Large intestine (tissue), 3 donors: ENCODE data around the gene RPS6KA5. TPM values are rescaled to one million over a fixed set of nuclear protein-coding genes. Genes with fewer than 3 reads are reported as not detected.

Experiments used
- DNase-seq, 2 donors: peaks; one replicate each; pipeline versions ENCODE4 v3.0.0 to v3.0.0-alpha.2; 2013
- H3K27ac ChIP-seq: one replicate; pipeline ENCODE4 v1.5.1; 2013; ENCODE audit warnings: low read length
- H3K27me3 ChIP-seq: 2 replicates; pipeline ENCODE4 v1.6.1; 2013; ENCODE audit warnings: low read length; ENCODE audit not compliant: control insufficient read depth, insufficient read depth
- H3K36me3 ChIP-seq: 2 replicates; pipeline ENCODE4 v1.6.1; 2013; ENCODE audit warnings: low read length; ENCODE audit not compliant: control insufficient read depth, insufficient read depth
- H3K4me1 ChIP-seq: one replicate; pipeline ENCODE4 v1.6.1; 2013; ENCODE audit warnings: low read length; ENCODE audit not compliant: control insufficient read depth, insufficient read depth
- H3K4me3 ChIP-seq: one replicate; pipeline ENCODE4 v1.5.1; 2013; ENCODE audit warnings: low read length
- H3K9me3 ChIP-seq: one replicate; pipeline ENCODE4 v1.6.1; 2013; ENCODE audit warnings: mild to moderate bottlenecking, low read depth, low read length, moderate library complexity; ENCODE audit not compliant: control insufficient read depth
- WGBS: methylation state at CpG from one replicate; pipeline ENCODE4 v1.1.5; 2013; ENCODE audit warnings: low lambda C conversion rate; ENCODE audit not compliant: insufficient coverage; 5-methylcytosine and 5-hydroxymethylcytosine counted together
- polyA plus RNA-seq: library from polyadenylated mRNA; unstranded; fragments of 120-200 nt; gene quantifications from one replicate; pipeline ENCODE4 v1.2.1, GENCODE V29; 2013

RPS6KA5 gene
- polyA plus RNA-seq, 1 donor: 8.6 TPM

DNA sequence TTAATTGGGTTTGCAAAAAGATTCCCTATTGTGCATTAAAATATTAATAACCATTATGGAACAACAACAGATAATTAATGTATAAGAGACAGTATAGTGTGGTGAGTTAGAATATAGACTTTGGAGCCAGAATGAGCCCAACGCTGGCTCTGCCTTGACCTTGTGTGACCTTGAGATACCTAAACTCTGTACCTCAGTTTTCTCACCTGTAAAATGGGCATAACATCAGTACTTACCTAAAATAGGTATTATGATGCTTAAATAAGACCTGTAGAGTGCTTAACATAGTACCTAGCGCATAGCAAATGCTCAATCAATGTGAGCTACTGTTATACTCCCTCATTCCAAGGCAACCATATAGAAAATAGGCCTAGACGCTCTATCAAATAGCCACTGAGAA lies 153.3 kb downstream of the RPS6KA5 start:
- 100% methylated on average over 1 of the region's 3 CpGs for WGBS
- no peak for DNase-seq
- Histone ChIP-seq H3K9me3 (no peaks in the 10 kb centered on the region), H3K4me1 (no peaks in the 10 kb centered on the region), H3K27ac (no peak overlapping the region), H3K36me3 (no peaks in the 10 kb centered on the region), H3K4me3 (no peak overlapping the region), H3K27me3 (no peaks in the 10 kb centered on the region)

DNA sequence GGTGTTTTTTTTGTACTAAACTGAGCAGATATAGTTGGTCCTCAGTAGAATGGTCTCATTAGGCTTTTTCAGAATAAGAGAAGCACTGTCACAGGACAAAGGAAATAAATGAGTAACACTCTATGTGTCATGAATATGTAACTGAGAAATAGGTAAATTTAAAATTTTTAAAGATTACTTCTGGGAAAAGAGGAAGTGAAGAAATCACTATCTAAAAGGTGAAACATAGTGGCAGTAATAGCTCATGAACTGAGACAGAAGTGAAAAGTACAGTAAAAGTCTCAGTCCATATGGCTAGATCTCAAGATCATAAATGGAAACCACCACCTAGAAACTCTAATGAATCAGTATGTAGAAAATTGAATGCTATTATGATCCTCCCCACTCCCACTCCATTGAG lies 154.9 kb downstream of the RPS6KA5 start:
- H3K9me3 ChIP-seq: no peaks in the 10 kb centered on the region
- H3K4me1 ChIP-seq: no peaks in the 10 kb centered on the region

GRCh38 chr14:90903101-90903500 lies 157.3 kb downstream of the RPS6KA5 start:
- no CpG with 5 or more reads among the region's 1 CpG for WGBS
- no peak overlapping the region for H3K27ac ChIP-seq

More for the DNA sequence above, 154.9 kb downstream of the RPS6KA5 start:
- no peak overlapping the region for H3K4me3 ChIP-seq
- H3K36me3 ChIP-seq: peaks cover 3% of the 10 kb centered on the region
- DNase-seq: no peak
- H3K27ac ChIP-seq: no peak overlapping the region
- H3K27me3 ChIP-seq: no peaks in the 10 kb centered on the region

DNA sequence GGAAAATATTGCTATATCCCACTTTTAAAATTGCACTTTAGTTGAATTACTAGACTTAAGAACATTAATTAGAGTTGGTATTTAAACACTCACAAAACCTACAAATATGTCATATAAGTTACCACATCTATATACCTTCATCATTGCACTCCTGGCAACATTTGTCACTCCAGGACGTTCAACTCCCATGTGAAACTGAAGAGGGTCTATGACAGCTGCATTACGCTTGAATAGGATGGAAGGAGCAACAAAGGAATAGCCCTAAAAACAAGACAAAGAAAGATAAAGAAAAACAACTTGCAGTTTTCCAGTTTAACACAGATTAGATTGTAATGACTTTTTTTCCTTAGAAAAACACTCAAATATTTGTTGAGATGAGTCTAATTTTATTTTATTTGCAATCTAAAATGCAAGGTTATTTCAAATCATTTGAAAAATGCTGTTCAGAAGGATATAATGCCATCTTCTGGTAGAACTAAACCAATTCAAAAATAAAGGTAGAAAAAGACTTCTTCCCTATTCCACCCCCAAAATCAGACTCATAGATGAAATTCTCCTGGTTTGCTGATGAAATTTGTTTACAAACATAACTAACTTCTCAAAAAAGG lies 159.9 kb downstream of the RPS6KA5 start:
- WGBS: 58% methylated on average over 2 of the region's 2 CpGs
- Histone ChIP-seq H3K4me3 (no peak overlapping the region), H3K27ac (no peak overlapping the region), H3K27me3 (no peaks in the 10 kb centered on the region), H3K36me3 (peaks cover 23% of the 10 kb centered on the region), H3K9me3 (no peaks in the 10 kb centered on the region), H3K4me1 (no peaks in the 10 kb centered on the region)
- DNase-seq: no peak

More at GRCh38 chr14:90903101-90903500, 157.3 kb downstream of the RPS6KA5 start:
- Histone ChIP-seq H3K36me3 (peaks cover 12% of the 10 kb centered on the region), H3K4me1 (no peaks in the 10 kb centered on the region), H3K9me3 (no peaks in the 10 kb centered on the region), H3K4me3 (no peak overlapping the region), H3K27me3 (no peaks in the 10 kb centered on the region)
- DNase-seq: peak; percentile 29 to 47

- Histone ChIP-seq H3K36me3 (peaks cover 28% of the 10 kb centered on the region), H3K27ac (no peak overlapping the region), H3K9me3 (no peaks in the 10 kb centered on the region), H3K4me1 (no peaks in the 10 kb centered on the region), H3K4me3 (no peak overlapping the region), H3K27me3 (no peaks in the 10 kb centered on the region)
- no peak for DNase-seq
- WGBS: no CpG with 5 or more reads among the region's 6 CpGs
Observed at GRCh38 chr14:90897022-90897421, 163.4 kb downstream of the RPS6KA5 start.

GRCh38 chr14:90894241-90894640 lies 166.2 kb downstream of the RPS6KA5 start:
- no peaks in the 10 kb centered on the region for H3K27me3 ChIP-seq
- H3K4me3 ChIP-seq: no peak overlapping the region
- H3K4me1 ChIP-seq: no peaks in the 10 kb centered on the region
- H3K9me3 ChIP-seq: no peaks in the 10 kb centered on the region
- 88% methylated on average over 1 of the region's 6 CpGs for WGBS
- no peak overlapping the region for H3K27ac ChIP-seq
- no peak for DNase-seq
- H3K36me3 ChIP-seq: peaks cover 26% of the 10 kb centered on the region

DNA sequence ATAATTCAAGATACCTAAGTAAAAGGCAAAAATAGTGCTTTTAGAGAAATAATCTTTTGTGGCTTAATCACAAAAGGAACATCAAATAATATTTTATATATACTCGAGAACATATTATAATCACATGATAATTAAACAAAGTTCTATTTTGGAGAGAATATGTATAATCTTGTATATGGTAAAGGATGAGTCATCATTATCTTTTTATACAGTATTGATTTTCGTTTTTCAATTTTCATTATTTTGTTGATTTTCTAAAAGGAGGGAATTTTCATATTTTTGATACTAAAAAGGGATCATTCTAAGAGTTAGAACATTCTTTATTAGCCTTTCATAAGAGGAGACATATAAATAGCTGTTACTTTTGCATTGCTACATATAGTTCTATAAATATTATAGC lies 166.9 kb downstream of the RPS6KA5 start:
- WGBS: 100% methylated on average over 2 of the region's 2 CpGs
- no peak for DNase-seq
- no peak overlapping the region for H3K27ac ChIP-seq
- H3K27me3 ChIP-seq: no peaks in the 10 kb centered on the region
- peaks cover 20% of the 10 kb centered on the region for H3K36me3 ChIP-seq
- H3K4me1 ChIP-seq: no peaks in the 10 kb centered on the region
- H3K4me3 ChIP-seq: no peak overlapping the region
- no peaks in the 10 kb centered on the region for H3K9me3 ChIP-seq

GRCh38 chr14:90892970-90893369 lies 167.5 kb downstream of the RPS6KA5 start:
- Histone ChIP-seq H3K36me3 (peaks cover 15% of the 10 kb centered on the region), H3K4me3 (no peak overlapping the region), H3K9me3 (no peaks in the 10 kb centered on the region), H3K4me1 (no peaks in the 10 kb centered on the region), H3K27me3 (no peaks in the 10 kb centered on the region), H3K27ac (no peak overlapping the region)
- no peak for DNase-seq

GRCh38 chr14:90891326-90891725 lies 169.1 kb downstream of the RPS6KA5 start:
- WGBS: 86% methylated on average over 1 of the region's 1 CpG
- peaks cover 8% of the 10 kb centered on the region for H3K36me3 ChIP-seq
- H3K9me3 ChIP-seq: no peaks in the 10 kb centered on the region

DNA sequence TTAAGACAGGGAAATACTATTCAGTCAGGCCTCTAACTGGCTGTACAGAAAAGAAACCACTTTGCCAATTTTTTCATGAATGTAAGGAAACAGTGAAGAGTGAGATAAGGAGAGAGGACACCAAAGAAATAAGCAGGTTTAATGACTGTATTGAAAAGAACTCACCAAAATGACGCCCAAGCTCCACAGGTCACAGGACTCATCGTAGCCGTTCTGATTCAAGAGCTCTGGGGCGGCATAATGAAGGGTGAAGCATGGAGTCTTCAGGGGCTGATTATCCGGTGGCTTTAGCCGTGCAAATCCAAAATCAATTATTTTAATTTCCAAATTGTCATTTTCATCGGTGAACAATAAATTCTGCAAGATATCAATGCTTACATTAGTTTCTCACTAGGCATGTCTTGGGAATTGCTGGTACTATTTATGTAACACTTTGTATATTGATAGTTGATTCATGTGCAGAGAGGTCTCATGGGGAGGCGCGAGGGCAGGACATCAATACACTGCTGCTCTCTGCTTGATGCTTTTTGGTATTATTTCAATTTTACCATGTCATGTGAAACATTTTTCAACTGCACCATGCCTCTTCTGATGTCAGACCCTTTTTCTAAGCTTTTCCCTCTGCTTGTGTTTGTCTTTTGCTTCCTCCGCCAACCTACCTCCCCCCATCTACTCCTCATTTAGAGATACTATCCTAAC lies 170.0 kb downstream of the RPS6KA5 start:
- DNase-seq: no peak
- no peaks in the 10 kb centered on the region for H3K27me3 ChIP-seq

More at GRCh38 chr14:90891326-90891725, 169.1 kb downstream of the RPS6KA5 start:
- Histone ChIP-seq H3K4me1 (no peaks in the 10 kb centered on the region), H3K27ac (no peak overlapping the region), H3K4me3 (no peak overlapping the region), H3K27me3 (no peaks in the 10 kb centered on the region)
- no peak for DNase-seq

DNA sequence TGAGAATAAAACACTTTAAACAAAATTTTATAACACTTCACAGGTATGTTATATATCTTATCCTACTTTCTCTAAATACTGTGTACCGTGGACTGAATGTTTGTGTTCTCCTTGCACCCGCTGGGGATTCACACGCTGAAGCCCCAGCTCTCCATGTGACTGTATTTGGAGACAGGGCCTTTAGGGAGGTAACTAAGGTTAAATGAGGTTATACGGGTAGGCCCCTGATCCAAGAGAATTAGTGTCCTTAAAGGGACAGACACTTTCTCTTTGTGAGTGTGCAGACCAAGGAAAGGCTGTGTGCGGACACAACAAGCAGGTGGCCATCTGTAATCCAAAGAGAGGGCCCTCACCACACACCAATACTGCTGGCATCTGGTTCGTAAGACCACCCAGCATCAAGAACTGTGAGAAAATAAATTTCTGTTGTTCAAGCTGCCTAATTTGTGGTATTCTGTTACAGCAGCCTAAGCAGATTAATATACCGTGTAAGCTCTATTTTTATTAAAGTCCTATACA lies 174.1 kb downstream of the RPS6KA5 start:
- H3K27ac ChIP-seq: no peak overlapping the region
- 90% methylated on average over 2 of the region's 7 CpGs for WGBS
- H3K4me3 ChIP-seq: no peak overlapping the region
- H3K4me1 ChIP-seq: no peaks in the 10 kb centered on the region
- peaks cover 15% of the 10 kb centered on the region for H3K9me3 ChIP-seq
- no peaks in the 10 kb centered on the region for H3K27me3 ChIP-seq
- DNase-seq: no peak
- peaks cover 13% of the 10 kb centered on the region for H3K36me3 ChIP-seq

More for the DNA sequence above, 170.0 kb downstream of the RPS6KA5 start:
- no peak overlapping the region for H3K4me3 ChIP-seq
- no peak overlapping the region for H3K27ac ChIP-seq
- H3K36me3 ChIP-seq: peaks cover 9% of the 10 kb centered on the region
- no peaks in the 10 kb centered on the region for H3K9me3 ChIP-seq
- WGBS: 100% methylated on average over 2 of the region's 10 CpGs
- no peaks in the 10 kb centered on the region for H3K4me1 ChIP-seq
